HL-60/S4 treated with phorbol 12-myristate 13-acetate at 8.2 ng/mL for 4 days and 3 days (cell line): ENCODE measurements around the gene DHTKD1.
"Not testable (repeated sequence)": the region's sequence is repeated elsewhere in the genome, so short reads cannot be mapped to it uniquely, and the experiment has no call there.

Experiments
- in situ Hi-C: fragments of 300-500 bp; cut with MboI; formaldehyde crosslinking; loops from 2 replicates; pipeline ENCODE4 v1.15.0; 2022; ENCODE audit warnings: low sequenced_read_pairs

The DHTKD1 gene

DNA sequence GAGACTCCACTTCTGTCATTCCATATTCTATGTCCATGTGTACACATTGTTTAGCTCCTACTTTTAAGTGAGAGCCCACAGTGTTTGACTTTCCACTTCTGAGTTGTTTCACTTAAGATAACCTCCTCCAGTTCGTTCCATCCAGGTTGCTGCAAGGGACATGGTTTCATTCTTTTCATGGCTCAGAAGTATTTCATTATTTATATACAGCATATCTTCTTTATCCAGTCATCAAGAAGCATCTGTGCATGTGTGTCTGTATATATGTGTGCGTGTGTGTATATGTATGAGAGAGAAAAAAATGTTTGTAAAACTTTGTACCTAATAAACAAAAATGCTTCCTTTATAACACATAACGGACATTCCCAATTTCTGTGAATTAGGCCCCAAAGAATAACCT is 66.9 kb downstream of the DHTKD1 start:
- in situ Hi-C loops, result no loop called here

DNA sequence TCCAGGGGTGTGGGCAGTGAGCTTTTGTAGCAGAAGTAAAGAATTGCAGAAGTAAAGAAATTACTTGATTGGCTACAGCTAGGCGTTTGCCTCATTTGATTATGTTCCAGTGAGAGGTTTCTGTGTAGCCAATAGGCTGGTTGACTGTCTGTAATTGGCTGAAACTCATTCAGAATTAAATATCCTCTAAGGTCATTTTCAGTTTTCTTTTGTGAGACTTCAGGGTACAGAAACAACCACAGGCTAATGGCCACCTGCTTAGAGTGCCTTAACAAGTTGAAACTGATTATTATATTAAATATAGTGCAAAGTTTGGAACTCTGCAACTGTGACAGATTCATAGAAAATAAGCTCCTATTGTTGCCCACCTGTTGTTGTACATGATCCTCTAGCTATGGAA is 71.3 kb downstream of the DHTKD1 start:
- in situ Hi-C loops, result no loop called here

DNA sequence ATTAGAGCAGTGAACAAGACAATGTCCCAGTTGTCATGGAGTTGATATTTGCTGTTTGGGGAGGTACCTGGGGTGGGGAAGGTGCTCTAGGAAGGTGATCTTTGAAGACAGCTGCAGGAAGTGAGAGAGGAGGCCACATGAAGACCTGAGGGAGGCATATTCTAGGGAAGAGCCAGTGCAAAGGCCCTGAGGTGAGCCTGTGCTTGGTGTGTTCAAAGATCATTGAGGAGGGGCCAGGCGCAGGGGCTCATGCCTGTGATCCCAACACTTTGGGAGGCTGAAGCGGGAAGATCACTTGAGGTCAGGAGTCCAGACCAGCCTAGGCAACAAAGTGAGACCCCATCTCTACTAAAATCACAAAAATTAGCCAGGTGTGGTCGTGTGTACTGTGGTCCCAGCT is 75.8 kb downstream of the DHTKD1 start:
- in situ Hi-C loops, result no loop called here

DNA sequence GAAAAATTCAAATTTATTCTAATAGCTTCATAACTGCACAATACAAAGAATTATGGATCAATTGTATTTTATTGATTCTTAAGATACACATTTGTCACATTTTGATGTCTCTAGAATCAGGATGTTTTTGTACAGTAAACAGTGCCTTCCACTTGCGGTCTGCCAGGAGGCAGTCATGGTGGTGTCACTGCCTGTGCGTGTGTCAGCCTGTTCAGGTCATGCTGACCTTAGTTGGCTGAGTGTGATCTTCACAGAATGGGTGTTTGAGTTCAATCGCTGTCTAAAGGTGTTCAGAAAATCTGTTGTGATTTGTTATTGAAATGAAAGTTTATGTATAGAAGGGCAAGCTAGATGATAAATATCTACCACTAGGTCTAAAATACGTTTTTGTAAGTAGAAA is 81.4 kb downstream of the DHTKD1 start:
- in situ Hi-C loops, result no loop called here

DNA sequence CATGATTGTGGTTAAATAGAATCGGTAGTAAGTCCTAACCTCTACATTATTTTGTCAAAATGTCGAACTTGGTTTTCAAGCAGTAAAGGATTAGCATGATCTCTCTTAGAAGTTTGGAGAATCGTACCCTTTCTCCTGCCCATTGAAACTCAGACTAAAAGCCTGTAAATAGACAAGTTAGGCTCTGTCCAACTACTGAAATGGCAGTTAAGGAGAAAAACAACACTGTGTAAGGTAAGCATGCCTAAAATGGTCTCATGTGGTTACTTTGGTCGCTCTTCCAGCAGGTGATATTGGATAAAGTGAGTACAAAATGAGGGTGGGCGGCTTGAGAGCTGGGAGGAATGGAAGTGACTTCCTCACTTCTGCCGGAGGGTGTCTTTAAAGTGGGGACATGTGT is 85.8 kb downstream of the DHTKD1 start:
- in situ Hi-C loops, result no loop called here

DNA sequence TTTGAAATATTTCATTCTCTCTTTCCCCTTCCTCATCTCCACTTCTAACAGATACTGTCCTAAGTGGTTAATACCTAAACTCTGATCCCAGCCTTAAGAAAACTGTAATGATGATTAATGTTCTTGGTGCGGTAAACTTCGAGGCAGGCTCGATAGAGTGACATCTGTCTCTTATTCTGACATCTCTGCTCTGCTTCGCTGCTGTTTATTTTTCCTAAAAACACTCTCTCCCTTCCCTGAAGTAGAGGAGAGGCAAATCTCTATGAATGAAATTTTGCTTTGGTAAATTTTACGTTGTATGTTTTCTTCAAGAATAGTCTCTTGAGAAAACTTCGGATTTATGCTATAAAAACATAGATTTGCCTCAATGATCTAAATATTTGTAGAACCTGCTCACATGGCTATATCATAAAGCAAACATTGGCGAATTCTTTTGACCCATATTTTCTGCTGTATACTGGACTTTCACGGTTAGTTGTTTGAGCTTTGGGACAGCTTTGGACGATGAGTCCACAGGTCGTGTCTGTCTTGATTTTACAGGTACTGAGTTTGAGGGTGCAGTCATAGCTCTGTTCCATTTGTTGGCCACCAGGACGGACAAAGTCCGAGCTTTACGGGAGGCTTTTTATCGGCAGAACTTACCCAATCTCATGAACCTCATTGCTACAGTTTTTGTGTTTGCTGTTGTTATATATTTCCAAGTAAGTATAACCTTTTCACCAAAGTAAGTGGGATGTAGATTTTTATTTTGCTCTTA is 87.8 kb downstream of the DHTKD1 start:
- in situ Hi-C loops, result no loop called here

DNA sequence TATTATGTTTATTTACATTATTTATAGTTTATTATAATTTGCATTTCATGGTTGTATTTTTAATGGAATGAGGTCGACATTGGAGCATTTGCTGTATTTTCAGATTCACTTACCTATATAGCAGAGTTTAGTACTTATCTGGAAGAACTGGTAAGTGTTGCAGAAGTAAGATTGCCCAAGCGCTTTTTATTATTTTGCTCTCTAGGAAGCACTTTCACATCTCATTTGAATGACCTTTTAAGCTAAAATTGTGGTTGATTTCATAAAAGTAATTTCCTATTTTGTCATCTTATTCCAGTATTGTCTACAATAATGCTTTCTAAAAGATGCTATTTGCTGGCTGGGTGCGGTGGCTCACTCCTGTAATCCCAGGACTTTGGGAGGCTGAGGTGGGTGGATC is 89.4 kb downstream of the DHTKD1 start:
- in situ Hi-C loops, result no loop called here

DNA sequence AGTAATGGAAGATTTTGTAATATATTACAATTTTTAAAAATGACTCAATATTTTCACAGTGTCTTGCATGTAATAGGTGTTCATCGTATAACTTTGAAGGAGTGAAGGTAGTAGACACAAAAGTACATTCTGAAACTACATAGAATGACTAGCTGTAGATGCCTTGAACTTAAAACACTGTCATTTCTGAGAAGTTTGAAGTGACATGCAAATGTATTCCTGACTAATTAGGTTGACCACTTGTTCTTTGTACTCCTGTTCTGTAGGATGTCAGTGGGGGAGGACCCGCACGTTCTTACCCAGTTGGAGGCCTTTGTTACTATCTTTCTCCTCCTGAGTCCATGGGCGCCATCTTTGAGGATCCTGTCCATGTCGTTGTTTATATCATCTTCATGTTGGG is 91.9 kb downstream of the DHTKD1 start:
- in situ Hi-C loops, result no loop called here

DNA sequence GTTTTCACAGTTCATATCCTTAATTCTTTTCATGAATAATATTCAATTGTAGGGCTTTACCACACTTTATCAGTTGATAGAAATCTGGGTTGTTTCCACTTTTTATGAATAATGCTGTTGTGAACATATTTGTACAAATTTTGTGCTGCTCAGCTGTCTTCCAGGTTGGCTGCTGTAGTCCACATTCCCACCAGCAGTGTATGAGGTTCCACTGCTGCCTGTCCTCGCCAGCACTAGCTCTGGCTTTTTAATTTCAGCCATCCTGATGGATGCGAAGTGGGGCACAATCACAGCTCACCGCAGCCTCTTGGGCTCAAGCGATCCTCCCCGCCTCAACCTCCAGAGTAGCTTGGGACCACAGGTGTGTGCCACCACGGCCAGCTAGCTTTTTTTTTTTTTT is 94.2 kb downstream of the DHTKD1 start:
- in situ Hi-C loops, result no loop called here

DNA sequence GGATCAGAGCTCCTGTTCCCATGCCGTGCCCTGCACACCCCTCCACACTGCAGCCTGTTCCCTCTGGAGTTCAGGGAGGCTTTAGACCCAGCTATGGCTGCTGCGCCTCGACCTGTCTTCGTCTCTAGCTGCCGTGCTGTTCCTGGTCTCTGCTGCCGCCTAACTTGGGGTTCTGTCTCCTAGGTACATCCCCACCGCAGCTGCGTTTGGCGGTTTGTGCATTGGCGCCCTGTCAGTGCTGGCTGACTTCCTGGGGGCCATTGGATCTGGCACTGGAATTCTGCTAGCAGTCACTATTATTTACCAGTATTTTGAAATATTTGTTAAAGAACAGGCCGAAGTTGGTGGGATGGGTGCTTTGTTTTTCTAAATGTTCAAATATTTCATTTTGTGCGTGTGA is 95.3 kb downstream of the DHTKD1 start:
- in situ Hi-C loops, result no loop called here

DNA sequence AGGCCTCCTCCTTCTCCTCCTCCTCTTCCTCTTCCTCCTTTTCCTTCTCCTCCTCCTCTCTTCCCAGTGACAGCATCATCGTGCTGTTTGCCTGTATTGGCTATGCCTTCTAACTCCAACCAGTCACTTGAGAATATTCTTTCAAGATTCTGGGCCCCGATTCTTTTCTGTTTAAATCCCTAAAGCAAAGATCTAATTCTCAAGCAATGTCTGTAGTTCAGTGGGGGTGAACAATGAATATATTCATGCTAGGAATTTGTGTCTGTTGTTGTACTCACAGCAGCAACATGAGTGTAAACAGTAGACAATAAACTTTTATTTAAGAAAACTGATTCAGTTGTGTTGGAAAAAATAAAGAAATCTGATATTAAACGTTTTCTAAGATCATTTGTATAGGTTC is 96.3 kb downstream of the DHTKD1 start:
- in situ Hi-C loops, result no loop called here

DNA sequence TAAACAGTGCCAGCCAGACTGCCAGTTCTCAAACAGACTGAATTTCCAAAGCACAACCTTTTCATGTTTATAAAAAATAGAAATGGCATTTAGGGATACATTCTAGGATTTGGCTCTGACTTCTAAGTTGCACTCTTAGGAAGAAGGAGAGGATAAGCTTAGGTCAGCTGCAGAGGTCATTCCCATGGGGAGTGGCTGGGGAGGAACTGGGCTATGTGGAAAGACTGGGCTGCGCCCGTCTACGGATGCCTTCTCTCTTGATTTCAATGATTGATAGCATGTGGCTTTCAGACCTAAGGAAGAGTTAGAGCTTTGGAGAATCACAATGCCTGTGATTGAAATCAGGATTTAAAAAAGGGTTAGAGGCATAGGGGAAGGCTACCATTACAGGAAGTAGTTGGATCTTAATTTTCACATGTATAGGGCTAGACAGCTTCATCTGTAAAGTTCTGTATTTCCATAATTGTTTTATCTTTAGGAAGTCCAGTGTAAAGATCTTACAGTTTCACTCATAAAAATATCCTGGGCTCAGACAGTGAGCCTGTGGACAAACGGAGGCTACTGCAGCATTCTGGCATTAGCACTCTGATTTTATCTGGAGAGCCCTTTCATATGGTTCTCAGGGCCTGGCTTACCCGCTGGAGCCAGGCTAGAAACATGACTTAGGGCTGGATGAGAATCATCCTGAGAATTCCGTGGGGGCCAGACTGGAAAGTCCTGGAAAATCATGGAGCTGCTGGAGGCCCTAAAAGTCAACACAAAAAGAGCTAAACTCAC is 97.4 kb downstream of the DHTKD1 start:
- in situ Hi-C loops, result no loop called here

DNA sequence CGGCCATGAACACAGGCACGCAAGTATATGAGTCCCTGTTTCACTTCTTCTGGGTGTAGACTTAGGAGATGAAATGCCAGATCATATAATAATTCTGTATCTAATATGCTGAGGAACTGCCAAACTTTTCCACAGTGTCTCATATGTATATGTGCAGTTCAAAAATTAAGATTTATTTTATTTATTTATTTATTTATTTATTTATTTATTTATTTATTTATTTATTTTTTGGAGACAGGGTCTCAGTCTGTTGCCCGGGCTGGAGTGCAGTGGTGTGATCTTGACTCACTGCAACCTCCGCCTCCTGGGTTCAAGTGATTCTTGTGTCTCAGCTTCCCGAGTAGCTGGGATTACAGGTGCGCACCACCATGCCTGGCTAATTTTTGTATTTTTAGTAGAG is 102.8 kb downstream of the DHTKD1 start:
- in situ Hi-C loops, result not testable (repeated sequence)
